GM19328 (cell line): ENCODE results near the gene CAMK2N1.

ENCODE experiments used
- ATAC-seq: cut with Tn5 transposase; IDR thresholded peaks from one replicate; pipeline ENCODE4 v1.9.1; 2021; ENCODE audit warnings: mild to moderate bottlenecking, moderate library complexity; ENCODE audit not compliant: unreplicated experiment

CAMK2N1 gene

DNA sequence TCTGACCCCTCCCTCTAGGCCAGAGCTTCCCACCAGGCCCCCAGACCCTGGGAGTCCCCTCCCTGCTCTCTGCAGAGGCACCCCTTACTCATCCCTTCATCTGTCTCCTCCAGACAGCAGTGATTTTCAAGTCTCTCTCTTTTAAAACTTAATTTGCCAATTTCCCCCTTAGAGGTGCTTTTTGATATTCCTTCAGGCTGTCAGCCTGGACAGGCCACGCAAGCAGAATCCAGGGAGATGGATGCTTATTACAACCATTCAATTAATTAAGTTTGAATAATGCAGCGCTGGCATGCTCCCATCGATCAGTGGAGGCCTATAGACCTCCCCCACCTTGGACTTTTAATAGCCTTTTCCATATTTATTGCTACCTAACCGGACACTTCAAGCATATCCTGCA is 6.2 kb downstream of the CAMK2N1 start:
- no peak for ATAC-seq

DNA sequence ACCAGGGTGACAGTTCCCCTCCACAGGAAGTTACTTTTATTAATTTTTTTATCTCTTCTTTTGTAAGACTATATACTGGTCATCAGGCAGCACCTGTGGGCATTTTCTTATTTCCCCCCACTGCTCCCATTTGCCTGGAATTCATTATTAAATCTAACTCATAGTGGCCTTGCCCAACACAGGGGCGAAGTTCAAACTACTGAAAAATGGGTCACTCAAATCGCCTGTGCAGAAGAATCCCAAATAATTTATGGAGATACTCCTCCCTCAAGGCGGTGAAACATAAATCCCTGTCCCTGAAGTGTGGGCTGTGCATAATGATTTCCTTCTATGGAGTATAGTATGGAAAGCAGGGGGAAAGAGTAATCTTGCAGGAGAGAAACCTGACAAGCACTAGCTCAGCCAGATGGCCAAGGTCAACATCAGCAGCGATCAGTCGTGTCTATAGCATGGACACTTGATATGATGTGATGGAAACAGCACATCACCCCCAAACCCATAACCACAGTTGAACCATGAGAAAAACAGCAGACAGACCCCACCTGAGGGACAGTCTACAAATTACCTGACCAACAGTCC is 7.9 kb downstream of the CAMK2N1 start:
- ATAC-seq, result no peak

DNA sequence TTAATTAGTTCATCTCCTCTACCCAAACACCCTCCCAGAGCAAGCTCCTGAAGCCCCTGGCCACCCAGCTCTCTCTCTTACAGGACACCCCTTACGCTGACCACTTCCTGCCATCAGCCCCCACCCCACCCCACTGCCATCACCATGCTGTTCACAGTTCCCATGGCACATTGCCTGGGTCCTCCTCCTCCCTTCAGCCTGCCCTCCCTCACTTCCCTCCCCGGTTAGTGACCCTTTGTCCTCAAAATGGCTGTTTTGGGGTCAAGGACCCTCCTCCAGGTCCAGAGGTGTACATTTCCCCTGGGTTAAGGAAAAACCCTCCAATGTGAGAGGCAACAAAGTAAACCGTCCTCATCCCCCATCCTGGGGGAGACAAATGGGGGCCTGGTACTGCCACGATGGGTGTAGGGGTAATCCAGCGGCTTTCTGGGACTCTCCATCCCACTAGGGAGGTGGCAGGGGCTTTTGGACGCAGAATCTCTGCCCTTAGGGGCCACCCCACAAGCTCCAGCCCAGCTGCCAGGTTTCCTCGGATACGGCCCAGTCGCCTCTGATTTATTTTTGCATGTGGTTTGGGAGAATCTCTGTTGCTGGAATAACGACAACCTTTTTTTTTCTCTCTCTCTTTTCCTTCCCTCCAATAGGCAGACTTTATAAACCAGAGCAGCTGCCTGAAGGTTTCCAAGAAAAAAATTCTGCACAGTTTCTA is 8.5 kb downstream of the CAMK2N1 start:
- ATAC-seq, result no peak

DNA sequence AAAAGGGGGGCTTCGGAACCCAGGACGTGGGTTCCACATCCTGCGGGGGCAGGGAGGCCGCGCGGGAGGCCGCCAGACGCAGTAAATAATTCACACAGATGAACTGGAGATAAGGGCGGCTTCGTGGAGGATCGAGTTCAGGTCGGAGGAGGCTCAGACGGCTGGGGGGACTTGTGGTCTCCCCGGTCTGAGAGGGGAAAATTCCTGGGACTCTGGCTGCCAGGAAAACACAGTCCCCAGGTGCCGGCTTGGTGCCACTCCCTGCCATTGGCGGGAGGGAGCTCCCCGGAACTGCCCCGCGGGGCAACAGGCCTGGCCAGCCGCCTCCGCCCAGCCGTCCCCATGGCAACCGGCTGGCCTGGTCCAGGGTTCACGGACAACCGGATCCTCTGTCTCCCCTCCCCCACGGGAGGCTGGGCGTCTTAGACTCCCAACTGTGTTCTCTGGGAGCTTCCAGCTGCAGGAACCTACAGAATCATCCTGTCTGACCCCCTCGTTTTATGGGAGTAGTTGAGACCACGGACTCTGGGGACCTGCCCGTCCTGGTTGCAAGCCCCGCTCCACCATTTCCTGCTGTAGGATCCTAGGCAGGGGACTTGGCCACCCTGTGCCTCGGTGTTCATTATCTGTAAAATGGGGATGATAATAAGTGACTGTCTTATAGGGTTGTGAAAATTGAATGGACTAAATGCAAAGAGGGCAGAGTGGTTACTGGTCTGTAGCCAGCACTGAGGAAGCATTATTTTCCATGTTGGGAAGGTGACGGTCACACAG is 9.6 kb downstream of the CAMK2N1 start:
- no peak for ATAC-seq

DNA sequence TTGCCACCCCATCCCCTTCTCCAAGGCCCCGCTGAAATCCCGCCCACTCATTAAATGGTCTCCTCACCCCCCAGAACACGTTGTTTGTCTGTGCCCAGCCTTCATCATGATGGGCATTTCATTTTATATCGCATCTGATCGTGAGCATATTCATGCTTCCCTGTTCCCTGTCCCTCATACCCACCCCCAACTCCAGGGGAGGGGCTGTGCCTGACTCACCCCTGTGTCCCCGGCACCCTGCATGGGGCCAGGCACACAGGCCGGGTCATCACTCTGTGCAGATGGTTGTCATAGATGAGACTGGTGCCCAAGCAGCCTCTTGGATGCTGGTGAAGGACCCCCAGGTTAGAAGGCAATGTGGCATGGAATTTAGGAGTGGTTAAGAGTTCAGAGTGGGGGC is 11.0 kb downstream of the CAMK2N1 start:
- no peak for ATAC-seq

DNA sequence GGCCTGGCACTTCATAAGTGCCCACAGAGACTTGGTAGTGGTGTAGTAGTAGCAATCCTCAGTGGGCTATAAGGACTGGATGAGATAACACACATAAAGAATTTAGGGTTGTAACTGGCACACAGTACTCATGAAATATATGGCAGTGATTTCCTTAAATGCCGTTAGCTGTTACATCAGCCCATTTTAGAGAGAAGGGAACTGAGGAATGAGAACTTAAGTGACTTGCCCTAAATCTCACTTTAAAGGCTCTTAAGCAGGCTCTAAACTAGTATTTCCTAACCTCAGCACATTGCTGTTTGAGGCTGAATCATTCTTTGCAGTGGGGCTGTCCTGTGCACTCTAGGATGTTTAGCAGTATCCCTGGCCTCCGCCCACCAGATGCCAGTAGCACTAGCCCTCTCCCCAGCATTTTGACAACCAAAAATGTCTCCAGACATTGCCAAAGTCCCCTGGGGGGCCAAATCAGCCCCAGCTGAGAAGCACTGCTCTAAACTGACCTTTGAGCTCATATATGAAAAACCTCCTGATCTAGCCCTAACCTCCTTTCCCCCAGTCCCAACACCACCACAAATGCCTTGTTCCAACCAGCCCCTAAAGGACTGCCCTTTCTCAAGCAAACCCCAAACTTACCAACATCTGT is 11.6 kb downstream of the CAMK2N1 start:
- no peak for ATAC-seq

DNA sequence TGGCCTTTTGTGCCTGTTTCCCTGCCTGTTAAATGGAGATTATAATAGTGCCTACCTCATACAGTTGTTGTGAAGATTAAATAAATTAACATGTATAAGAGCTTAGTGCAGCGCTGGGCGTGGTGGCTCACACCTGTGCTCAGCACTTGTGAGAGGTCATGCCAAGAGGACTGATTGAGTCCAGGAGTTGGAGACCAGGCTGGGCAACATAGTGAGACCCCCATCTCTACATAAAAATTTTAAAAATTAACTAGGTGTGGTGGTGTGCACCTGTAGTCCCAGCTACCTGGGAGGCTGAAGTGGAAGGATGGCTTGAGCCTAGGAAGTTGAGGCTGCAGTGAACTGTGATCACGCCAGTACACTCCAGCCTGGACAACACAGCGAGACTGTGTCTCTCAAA is 12.1 kb downstream of the CAMK2N1 start:
- no peak for ATAC-seq

DNA sequence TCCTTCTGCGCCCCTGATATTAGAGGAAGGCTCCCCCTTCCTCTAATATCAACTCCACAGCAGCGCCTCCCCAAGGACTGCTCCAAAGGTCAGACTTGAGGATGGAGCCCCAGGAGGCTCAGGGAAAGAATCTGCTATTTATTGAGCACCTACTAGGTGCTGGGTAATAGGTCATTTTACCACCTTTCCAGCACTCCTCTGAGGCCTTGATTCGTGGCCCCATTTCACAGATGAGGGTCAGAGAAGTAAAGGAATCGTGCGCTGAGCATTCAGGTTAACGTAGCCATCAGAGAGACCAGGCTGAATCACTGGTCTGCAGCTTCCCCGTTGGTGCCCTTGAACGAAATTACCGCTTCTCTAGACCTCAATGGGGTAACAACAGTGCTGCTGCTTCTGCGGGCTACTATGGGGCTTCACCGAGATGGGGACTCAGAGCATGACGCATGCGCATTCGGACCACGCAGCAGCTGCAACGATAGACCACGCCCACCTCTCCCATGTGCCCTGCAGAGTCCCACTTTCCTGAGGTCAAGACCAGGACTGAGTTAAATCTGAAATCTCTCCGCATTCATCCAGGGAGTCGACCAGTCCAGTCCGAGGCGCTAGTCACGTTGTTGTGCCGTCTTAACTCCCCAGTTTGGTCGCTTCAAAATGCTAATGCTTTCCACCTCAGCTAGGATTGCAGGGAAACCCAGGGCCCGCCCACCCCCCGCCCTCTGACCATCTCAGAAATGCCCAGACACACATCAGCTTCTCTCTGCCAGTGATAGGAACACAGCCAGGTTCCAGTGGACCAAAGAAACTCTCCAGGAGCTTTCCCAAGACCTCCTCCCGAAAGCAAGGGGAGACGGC is 12.9 kb downstream of the CAMK2N1 start:
- no peak for ATAC-seq

DNA sequence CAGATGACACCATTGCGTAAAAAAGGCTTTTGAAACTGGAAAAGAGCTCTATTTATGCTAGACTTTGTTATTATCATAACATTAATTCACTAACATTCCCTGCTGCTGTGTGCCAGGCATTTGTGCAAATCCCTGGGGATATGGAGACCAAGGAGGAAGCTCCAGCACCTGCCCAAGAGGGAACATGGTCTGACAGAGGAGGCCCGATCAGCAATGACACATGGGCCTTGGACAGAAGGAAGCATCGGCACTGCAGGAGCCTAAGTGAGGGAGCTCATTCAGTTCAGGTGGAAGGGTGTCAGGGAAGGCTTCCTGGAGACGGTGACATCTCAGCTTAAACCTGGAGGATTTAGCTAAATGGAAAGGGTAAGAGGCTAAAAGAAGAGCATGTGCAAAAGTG is 13.9 kb downstream of the CAMK2N1 start:
- no peak for ATAC-seq

DNA sequence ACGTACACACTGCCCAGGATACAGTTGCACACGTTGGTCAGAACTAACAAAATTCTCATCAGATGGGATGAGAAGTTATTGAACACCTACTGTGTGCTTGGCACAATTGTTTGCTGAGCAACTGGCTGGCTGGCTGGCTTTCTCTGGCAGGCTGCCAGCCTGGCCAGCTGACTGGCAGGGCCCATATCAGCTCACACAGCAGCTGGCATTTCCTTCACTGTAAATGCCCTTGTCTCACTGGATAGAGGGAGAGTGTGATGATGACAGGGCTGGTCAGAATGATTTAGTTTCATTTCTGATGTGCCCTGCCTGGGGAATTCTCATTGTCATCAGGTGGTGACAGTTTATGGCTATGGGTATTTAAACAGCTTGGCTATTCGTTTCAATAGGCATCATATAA is 15.8 kb downstream of the CAMK2N1 start:
- ATAC-seq, result no peak

DNA sequence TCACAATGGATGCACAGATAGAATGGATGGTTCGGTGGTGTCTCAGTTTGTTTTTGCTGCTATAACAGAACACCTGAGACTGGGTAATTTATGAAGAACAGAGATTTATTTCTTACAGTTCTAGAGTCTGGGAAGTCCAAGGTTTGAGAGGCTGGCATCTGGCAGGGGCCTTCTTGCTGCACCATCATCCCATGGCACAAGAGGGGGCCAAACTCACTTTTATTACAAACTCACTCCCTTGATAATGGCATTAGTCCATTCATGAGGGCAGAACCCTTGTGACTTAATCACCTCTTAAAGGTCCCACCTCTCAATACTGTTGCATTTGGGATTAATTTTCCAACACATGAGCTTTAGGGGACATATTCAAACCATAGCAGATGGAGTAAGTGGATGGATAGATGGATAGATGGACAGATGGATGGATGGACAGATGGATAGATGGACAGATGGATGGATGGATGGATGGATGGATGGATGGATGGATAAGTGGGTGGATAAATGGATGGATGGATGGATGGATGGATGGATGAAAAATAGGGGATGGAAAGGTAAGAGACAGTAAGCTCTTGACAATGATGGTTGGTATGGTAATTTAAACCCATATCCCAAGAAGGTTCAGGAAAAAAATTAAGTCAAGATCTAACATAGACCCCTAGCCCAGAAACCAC is 16.5 kb downstream of the CAMK2N1 start:
- ATAC-seq, result no peak

DNA sequence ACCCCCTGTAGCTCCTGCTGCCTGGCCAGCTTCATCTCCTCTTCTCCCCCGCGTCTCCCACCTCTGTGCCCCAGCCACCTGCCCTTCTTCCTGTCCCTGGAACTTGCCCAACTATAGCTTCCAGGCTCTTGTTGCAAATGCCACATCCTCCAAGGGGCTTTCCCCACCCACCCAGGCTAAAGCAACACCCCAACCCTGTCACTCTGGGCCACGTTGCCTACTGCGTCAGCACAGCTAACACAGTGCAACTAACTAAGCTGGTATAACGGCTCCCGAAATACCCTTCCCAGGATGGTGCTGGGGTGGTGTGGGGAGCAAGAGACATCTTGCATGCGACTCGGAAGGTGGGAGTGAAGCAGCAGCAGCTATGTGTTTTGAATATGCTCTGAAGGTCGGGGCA is 19.7 kb downstream of the CAMK2N1 start:
- ATAC-seq, result no peak

DNA sequence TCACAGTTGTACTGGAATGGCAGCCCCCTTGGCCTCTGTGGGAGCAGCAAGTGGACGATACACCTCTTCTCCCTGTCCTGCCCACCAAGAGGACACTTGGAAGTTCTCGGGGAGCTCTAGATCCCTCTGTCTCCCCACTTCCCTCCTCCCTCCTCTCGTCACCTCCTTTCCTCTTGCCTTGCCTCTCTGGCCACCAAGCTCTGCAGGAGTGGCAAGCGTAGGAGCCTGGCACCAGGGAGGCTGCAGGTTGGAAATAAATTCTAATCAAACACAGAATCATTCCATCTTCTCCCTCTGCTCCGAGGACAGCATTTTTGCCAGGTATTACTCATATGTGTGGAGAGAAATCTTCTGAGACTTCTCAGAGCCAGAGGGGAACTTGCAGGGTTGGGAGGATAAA is 20.8 kb downstream of the CAMK2N1 start:
- ATAC-seq, result no peak

DNA sequence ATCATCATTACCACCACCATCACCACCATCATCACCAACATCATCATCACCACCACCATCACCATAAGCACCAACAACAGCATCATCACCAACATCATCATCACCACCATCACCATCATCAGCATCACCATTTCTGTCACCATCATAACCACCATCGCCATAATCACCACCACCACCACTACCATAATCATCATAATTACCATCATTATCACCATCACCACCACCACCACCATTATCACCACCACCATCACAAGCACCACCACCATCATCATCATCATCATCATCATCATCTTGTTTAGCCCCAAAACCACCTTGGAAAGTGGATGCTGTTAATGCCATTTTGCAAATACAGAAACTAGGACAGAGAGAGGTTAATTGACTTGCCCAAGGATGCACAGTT is 22.5 kb downstream of the CAMK2N1 start:
- ATAC-seq, result no peak

DNA sequence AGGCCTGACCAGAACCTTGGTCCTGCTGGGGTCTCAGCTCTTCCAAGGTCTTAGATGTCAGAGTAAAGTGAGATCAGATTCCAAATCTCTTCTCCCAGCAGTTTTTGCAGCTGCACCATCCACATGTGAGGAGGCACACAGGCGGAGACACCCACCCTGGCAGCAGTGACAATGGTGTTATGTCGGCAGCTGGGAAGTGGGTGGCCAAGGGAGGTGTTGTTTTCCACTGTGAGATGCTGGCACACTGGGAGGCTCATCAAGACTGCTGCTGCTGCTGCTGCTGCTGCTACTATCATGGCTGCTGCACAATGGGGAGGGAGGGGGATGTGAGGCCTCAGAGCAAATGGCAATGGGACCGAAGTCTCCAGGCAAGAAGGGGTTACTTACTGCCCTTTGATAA is 23.6 kb downstream of the CAMK2N1 start:
- ATAC-seq, result no peak

DNA sequence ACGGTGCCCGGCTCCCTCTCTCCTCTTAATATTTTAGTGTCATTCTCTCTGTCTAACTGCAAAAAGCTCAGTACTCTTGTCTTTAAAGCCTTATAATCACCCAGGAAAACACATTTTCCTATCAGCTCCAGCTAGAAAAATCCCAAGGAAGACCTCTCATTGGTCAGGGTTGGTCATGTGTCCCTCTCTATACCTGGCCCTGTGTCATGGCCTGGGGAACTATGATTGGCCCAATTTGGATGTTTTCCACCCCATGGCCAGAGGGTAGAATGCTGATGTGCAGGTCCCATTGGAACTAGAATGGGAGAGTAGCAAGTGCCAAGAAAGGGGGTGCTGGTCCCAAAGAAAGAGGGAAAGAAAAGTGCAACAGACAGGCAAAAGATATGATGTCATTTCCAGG is 27.3 kb downstream of the CAMK2N1 start:
- no peak for ATAC-seq

DNA sequence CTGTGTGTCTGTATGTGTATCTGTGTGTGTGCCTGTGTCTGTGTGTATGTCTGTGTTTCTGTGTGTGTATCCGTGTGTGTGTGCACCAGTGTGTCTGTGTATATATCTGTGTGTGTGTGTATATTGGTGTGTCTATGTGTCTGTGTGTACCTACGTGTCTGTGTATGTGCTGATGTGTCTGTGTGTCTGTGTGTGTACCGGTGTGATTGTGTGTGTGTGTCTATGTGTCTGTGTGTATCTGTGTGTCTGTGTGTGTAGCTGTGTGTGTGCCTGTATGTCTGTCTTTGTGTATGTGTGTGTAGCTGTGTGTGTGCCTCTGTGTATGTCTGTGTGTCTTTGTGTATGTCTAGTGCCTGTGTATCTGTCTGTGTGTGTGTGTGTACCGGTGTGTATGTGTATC is 32.0 kb downstream of the CAMK2N1 start:
- no peak for ATAC-seq

DNA sequence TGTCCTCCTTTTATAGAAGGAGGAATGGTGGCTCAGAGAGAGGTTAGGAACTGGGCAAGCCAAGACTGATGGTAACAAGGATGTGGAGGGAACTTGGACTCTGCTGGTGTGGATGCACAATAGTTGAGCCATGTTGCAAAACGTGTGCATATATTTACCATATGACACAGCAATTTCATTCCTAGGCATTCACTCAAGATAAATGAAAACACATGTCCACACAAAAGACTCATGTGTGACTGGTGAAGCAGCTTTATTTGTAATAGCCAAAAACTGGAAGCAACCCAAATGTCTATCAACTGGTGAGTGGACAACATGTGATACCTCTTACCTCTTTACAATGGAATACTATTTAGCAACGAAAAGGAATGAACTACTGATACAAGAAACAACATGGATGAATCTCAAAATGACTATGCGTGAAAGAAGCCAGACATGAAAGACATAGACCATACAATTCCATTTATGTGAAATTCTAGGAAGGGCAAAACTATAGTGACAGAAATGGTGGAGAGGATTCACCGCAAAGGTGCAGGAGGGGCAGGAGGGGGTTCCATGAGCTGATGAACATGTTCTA is 36.2 kb downstream of the CAMK2N1 start:
- no peak for ATAC-seq

DNA sequence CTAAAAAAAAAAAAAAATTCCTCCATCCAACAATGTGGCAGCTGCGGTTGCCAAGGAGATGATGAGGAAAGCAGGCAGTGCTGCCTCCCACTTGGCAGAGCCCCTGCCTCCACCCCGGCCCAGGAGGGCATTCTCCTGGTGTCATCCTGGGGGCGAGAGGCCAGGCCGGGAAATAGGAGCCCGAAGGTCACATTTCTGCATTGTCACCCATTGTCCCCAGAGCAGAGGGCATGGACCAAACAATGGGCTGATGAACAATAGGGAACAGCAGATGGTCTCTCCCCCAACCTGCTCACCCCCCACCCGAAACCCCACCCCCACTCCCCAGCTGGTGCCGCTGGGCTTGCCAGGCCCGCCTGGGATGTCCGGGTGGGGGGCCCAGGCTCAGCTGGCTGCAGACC is 37.3 kb downstream of the CAMK2N1 start:
- no peak for ATAC-seq

DNA sequence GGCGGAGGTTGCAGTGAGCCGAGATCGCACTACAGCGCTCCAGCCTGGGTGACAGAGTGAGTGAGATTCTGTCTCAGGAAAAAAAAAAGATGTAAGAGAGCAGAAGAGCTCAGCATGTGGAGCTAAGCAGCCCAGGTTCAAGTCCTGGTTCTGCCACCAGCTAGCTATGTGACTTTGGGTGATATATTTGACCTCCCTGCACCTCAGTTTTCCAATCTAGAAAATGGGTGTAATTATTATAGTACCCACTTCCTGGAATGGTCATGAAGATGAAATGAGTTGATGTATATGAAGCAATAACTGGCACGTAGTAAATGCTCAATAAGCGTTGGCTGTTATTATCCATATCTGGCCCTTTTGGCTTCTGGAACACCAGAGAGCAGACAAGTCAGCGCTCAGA is 38.2 kb downstream of the CAMK2N1 start:
- no peak for ATAC-seq
